ENCODE measurements around the gene DQX1. TPM values are rescaled to one million over a fixed set of nuclear protein-coding genes. Genes with fewer than 3 reads are reported as not detected.

The DQX1 gene
- total RNA-seq, 1 experiment from 2014 or later = 0.71 TPM

DNA sequence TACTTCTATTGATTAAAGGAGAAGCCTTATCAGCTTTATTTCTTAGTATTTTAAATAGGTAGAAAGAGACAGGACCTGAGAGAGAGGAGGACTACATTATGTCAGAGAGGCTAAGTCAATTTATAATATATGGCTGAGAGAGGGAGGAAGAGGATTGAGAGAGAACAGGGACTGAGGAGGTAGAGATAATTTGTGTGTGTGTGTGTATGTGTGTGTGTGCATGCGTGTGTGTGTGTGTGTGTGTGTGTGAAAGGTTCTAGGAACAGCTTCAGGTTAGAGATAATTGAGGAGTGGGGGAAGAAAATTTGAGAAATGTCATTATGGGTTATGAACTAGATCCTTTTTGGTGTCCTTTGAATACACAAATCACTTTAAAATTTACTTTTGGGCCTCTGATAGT is 43.7 kb upstream of the DQX1 start:
- POLR2A ChIA-PET (ENCODE audit: low non-redundant PET) = no interaction called here
- CTCF ChIA-PET = no interaction called here
- intact Hi-C loops (cut with micrococcal nuclease; ENCODE audit: unreplicated experiment) = no loop called here
- no peak overlapping the region for H3K27ac ChIP-seq (ENCODE audit: low read depth, low read length, poor library complexity, severe bottlenecking)
- no peaks in the 10 kb centered on the region for H3K4me1 ChIP-seq (ENCODE audit: insufficient read depth, low read length, poor library complexity, severe bottlenecking)
- no peak overlapping the region for H3K4me3 ChIP-seq (ENCODE audit: low read depth, low read length, poor library complexity, severe bottlenecking)
- no peak for DNase-seq (ENCODE audit: low spot score)
- no peaks in the 10 kb centered on the region for H3K9me3 ChIP-seq (ENCODE audit: low read depth, low read length, poor library complexity, severe bottlenecking)
- BruUV-seq (replicated peaks) = no TSS peak
- H3K27me3 ChIP-seq (replicated peaks; ENCODE audit: insufficient read depth, low read depth, low read length, poor library complexity) = no peaks in the 10 kb centered on the region
- no peaks in the 10 kb centered on the region for H3K36me3 ChIP-seq (ENCODE audit: insufficient read depth, low read length, poor library complexity, severe bottlenecking)
- TF ChIP-seq EZH2 (IDR thresholded peaks at IDR 0.05; ENCODE audit: borderline replicate concordance, low read depth, low read length, poor library complexity, severe bottlenecking) (no peak), CTCF (conservative IDR thresholded peaks at IDR 0.05; ENCODE audit: low read depth, low read length) (no peak)

DNA sequence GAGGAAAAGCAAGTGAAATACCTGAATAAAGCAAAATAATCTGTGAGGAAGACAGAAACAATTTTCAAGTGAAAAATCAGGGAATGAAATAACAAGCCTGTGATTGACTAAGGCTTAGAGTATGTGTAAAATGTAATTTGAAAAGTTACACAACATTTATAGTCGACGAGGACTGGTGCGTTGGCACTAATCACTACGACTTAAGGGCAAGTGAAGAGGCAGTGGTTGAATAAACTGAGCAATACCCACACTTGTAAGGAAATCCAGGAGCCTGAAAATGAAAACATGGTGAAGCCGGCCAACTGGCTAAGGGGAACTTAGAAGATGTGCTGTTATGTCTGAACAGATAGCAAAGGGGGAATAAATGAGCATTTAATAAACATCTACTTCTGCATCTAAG is 41.9 kb upstream of the DQX1 start:
- TF ChIP-seq EZH2 (IDR thresholded peaks at IDR 0.05; ENCODE audit: borderline replicate concordance, low read depth, low read length, poor library complexity, severe bottlenecking) = no peak
- no peak for TF ChIP-seq CTCF (conservative IDR thresholded peaks at IDR 0.05; ENCODE audit: low read depth, low read length)
- DNase-seq (ENCODE audit: low spot score) = no peak
- POLR2A ChIA-PET (ENCODE audit: low non-redundant PET) = no interaction called here
- Histone ChIP-seq H3K27me3 (replicated peaks; ENCODE audit: insufficient read depth, low read depth, low read length, poor library complexity) (no peaks in the 10 kb centered on the region), H3K9me3 (ENCODE audit: low read depth, low read length, poor library complexity, severe bottlenecking) (no peaks in the 10 kb centered on the region), H3K4me3 (ENCODE audit: low read depth, low read length, poor library complexity, severe bottlenecking) (no peak overlapping the region), H3K36me3 (ENCODE audit: insufficient read depth, low read length, poor library complexity, severe bottlenecking) (no peaks in the 10 kb centered on the region), H3K27ac (ENCODE audit: low read depth, low read length, poor library complexity, severe bottlenecking) (no peak overlapping the region), H3K4me1 (ENCODE audit: insufficient read depth, low read length, poor library complexity, severe bottlenecking) (no peaks in the 10 kb centered on the region)
- intact Hi-C loops (cut with micrococcal nuclease; ENCODE audit: unreplicated experiment) = no loop called here
- BruUV-seq (replicated peaks) = no TSS peak
- CTCF ChIA-PET = no interaction called here

DNA sequence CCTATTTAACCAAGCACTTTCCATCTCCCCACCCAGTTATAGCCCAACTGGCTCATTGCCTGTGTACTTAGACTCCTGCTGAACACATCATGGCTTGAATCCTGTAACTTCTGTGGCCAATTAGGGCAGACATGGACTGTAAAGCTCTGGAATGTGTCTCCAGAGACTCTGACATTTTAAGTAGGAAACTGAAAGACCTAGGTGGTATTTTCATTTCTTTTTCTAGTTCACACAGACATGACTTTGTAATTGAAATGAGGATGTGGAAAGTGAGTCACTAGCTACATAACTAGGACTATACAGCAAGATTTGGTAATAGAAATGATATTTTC is 40.7 kb upstream of the DQX1 start:
- DNase-seq (ENCODE audit: low spot score) = peak; percentile 85
- H3K9me3 ChIP-seq (ENCODE audit: low read depth, low read length, poor library complexity, severe bottlenecking) = no peaks in the 10 kb centered on the region
- BruUV-seq (replicated peaks) = no TSS peak
- no peaks in the 10 kb centered on the region for H3K27me3 ChIP-seq (replicated peaks; ENCODE audit: insufficient read depth, low read depth, low read length, poor library complexity)
- no peaks in the 10 kb centered on the region for H3K36me3 ChIP-seq (ENCODE audit: insufficient read depth, low read length, poor library complexity, severe bottlenecking)
- no peak overlapping the region for H3K27ac ChIP-seq (ENCODE audit: low read depth, low read length, poor library complexity, severe bottlenecking)
- no peaks in the 10 kb centered on the region for H3K4me1 ChIP-seq (ENCODE audit: insufficient read depth, low read length, poor library complexity, severe bottlenecking)
- no peak for TF ChIP-seq CTCF (conservative IDR thresholded peaks at IDR 0.05; ENCODE audit: low read depth, low read length)
- no peak for TF ChIP-seq EZH2 (IDR thresholded peaks at IDR 0.05; ENCODE audit: borderline replicate concordance, low read depth, low read length, poor library complexity, severe bottlenecking)
- no peak overlapping the region for H3K4me3 ChIP-seq (ENCODE audit: low read depth, low read length, poor library complexity, severe bottlenecking)
- ChIA-PET CTCF (interaction anchor here (0.5 kb wide), 1 partner anchor 193 kb away, joined by 3 read pairs; no protein-coding TSS in a partner anchor), POLR2A (ENCODE audit: low non-redundant PET) (no interaction called here)
- intact Hi-C loops (cut with micrococcal nuclease; ENCODE audit: unreplicated experiment) = no loop called here
